Glomerular endothelial cell (primary cell): ENCODE measurements around the gene GLIS2. TPM values are rescaled to one million over a fixed set of nuclear protein-coding genes. Genes with fewer than 3 reads are reported as not detected.

ENCODE experiments used
- DNase-seq: peaks from one replicate; pipeline ENCODE4 v3.0.0-alpha.2; 2011; ENCODE audit warnings: low read depth, low spot score; ENCODE audit errors: extremely low read depth
- total RNA-seq: library from RNA; depleted of rRNA; stranded (reverse); fragments of >200 nt; gene quantifications from 2 replicates; pipeline ENCODE4 v1.2.3, GENCODE V29; 2015

Gene GLIS2
- total RNA-seq, 1 donor from 2014 or later, result 5.9 TPM

- no peak for DNase-seq
These were observed 64.5 kb downstream of the GLIS2 start for GRCh38 chr16:4380119-4381063.

GRCh38 chr16:4381072-4381934 lies 65.4 kb downstream of the GLIS2 start:
- DNase-seq, result no peak

- DNase-seq, result no peak
These were observed 66.3 kb downstream of the GLIS2 start for GRCh38 chr16:4381935-4382794.

GRCh38 chr16:4382795-4383357 lies 67.0 kb downstream of the GLIS2 start:
- no peak for DNase-seq

GRCh38 chr16:4383591-4384444 lies 68.0 kb downstream of the GLIS2 start:
- DNase-seq, result no peak

- no peak for DNase-seq
These were observed 68.7 kb downstream of the GLIS2 start for GRCh38 chr16:4384509-4384942.

GRCh38 chr16:4385066-4385788 lies 69.4 kb downstream of the GLIS2 start:
- DNase-seq, result no peak

GRCh38 chr16:4385789-4386450 lies 70.1 kb downstream of the GLIS2 start:
- no peak for DNase-seq

- DNase-seq, result no peak
These were observed 70.6 kb downstream of the GLIS2 start for GRCh38 chr16:4386451-4386805.

- no peak for DNase-seq
These were observed 71.2 kb downstream of the GLIS2 start for GRCh38 chr16:4386951-4387565.

- no peak for DNase-seq
These were observed 71.9 kb downstream of the GLIS2 start for GRCh38 chr16:4387781-4388180.

GRCh38 chr16:4388271-4389021 lies 72.6 kb downstream of the GLIS2 start:
- DNase-seq, result no peak

Other genes starting within 250 kb of the GLIS2 start
- gene ADCY9, start 199.6 kb upstream of the GLIS2 start, total RNA-seq, result 13.6 and 18.3 TPM in 2 replicates
- 0.06 and 0.10 TPM in 2 replicates for gene SRL, start 74.0 kb upstream of the GLIS2 start, total RNA-seq
- 4.2 and 4.8 TPM in 2 replicates for gene TFAP4, start 43.0 kb upstream of the GLIS2 start, total RNA-seq
- 35.3 and 57.8 TPM in 2 replicates for gene PAM16, start 35.3 kb downstream of the GLIS2 start, total RNA-seq
- gene VASN, start 55.8 kb downstream of the GLIS2 start, total RNA-seq, result 5.7 and 6.8 TPM in 2 replicates
- gene CORO7, start 100.5 kb downstream of the GLIS2 start, total RNA-seq, result 79.0 and 96.6 TPM in 2 replicates
- gene DNAJA3, start 109.8 kb downstream of the GLIS2 start, total RNA-seq, result 35.2 and 39.8 TPM in 2 replicates
- gene NMRAL1, start 158.6 kb downstream of the GLIS2 start, total RNA-seq, result 48.4 and 51.2 TPM in 2 replicates
- 128 and 147 TPM in 2 replicates for gene HMOX2, start 160.3 kb downstream of the GLIS2 start, total RNA-seq
- gene CDIP1, start 222.7 kb downstream of the GLIS2 start, total RNA-seq, result 24.6 and 27.4 TPM in 2 replicates
- not detected in 2 replicates for gene C16orf96, start 240.3 kb downstream of the GLIS2 start, total RNA-seq